NCI-H2227 treated with DMSO at 0.1 percent for 48 hours (cell line): Measurements from ENCODE around the gene TTLL11.

Experiments used
- DNase-seq: peaks from one replicate; lab custom pipeline; 2025; lab: John Stamatoyannopoulos, UW

TTLL11 gene

GRCh38 chr9:122092611-122093506 is at the start of gene TTLL11:
TTLL11 (minus strand) TSS chr9:122093308; CDS start chr9:122093148, 160 bp downstream.
- DNase-seq: peak; percentile 66

GRCh38 chr9:122141671-122142070 is 48.6 kb upstream of the TTLL11 start:
- DNase-seq: no peak

GRCh38 chr9:122140368-122141193 is 47.5 kb upstream of the TTLL11 start:
- DNase-seq: no peak

- no peak for DNase-seq
Measured at GRCh38 chr9:122138560-122139268, 45.6 kb upstream of the TTLL11 start.

GRCh38 chr9:122135529-122135859 is 42.4 kb upstream of the TTLL11 start:
- DNase-seq: no peak

GRCh38 chr9:122134822-122135528 is 41.9 kb upstream of the TTLL11 start:
- DNase-seq: no peak

- DNase-seq: no peak
Measured at GRCh38 chr9:122133984-122134535, 41.0 kb upstream of the TTLL11 start.

GRCh38 chr9:122133263-122133983 is 40.3 kb upstream of the TTLL11 start:
- DNase-seq: no peak

- no peak for DNase-seq
Measured at GRCh38 chr9:122132539-122132938, 39.4 kb upstream of the TTLL11 start.

- DNase-seq: no peak
Measured at GRCh38 chr9:122131401-122132001, 38.4 kb upstream of the TTLL11 start.

- DNase-seq: no peak
Measured at GRCh38 chr9:122130837-122131236, 37.7 kb upstream of the TTLL11 start.

- DNase-seq: no peak
Measured at GRCh38 chr9:122129969-122130368, 36.9 kb upstream of the TTLL11 start.

- no peak for DNase-seq
Measured at GRCh38 chr9:122128969-122129343, 35.8 kb upstream of the TTLL11 start.

- no peak for DNase-seq
Measured at GRCh38 chr9:122128007-122128968, 35.2 kb upstream of the TTLL11 start.

- no peak for DNase-seq
Measured at GRCh38 chr9:122127396-122127798, 34.3 kb upstream of the TTLL11 start.

- no peak for DNase-seq
Measured at GRCh38 chr9:122126331-122127261, 33.5 kb upstream of the TTLL11 start.

GRCh38 chr9:122125509-122126330 is 32.6 kb upstream of the TTLL11 start:
- DNase-seq: no peak
